Large intestine (tissue), 3 donors: ENCODE measurements around the gene SLC1A7. TPM values are rescaled to one million over a fixed set of nuclear protein-coding genes. Genes with fewer than 3 reads are reported as not detected.

ENCODE experiments used
- DNase-seq, 2 donors: peaks; one replicate each; pipeline versions ENCODE4 v3.0.0 to v3.0.0-alpha.2; 2013
- H3K27ac ChIP-seq: one replicate; pipeline ENCODE4 v1.5.1; 2013; ENCODE audit warnings: low read length
- H3K27me3 ChIP-seq: 2 replicates; pipeline ENCODE4 v1.6.1; 2013; ENCODE audit warnings: low read length; ENCODE audit not compliant: control insufficient read depth, insufficient read depth
- H3K36me3 ChIP-seq: 2 replicates; pipeline ENCODE4 v1.6.1; 2013; ENCODE audit warnings: low read length; ENCODE audit not compliant: control insufficient read depth, insufficient read depth
- H3K4me1 ChIP-seq: one replicate; pipeline ENCODE4 v1.6.1; 2013; ENCODE audit warnings: low read length; ENCODE audit not compliant: control insufficient read depth, insufficient read depth
- H3K4me3 ChIP-seq: one replicate; pipeline ENCODE4 v1.5.1; 2013; ENCODE audit warnings: low read length
- H3K9me3 ChIP-seq: one replicate; pipeline ENCODE4 v1.6.1; 2013; ENCODE audit warnings: mild to moderate bottlenecking, low read depth, low read length, moderate library complexity; ENCODE audit not compliant: control insufficient read depth
- WGBS: methylation state at CpG from one replicate; pipeline ENCODE4 v1.1.5; 2013; ENCODE audit warnings: low lambda C conversion rate; ENCODE audit not compliant: insufficient coverage; 5-methylcytosine and 5-hydroxymethylcytosine counted together
- polyA plus RNA-seq: library from polyadenylated mRNA; unstranded; fragments of 120-200 nt; gene quantifications from one replicate; pipeline ENCODE4 v1.2.1, GENCODE V29; 2013

The SLC1A7 gene
- polyA plus RNA-seq, 1 donor = 0.40 TPM

DNA sequence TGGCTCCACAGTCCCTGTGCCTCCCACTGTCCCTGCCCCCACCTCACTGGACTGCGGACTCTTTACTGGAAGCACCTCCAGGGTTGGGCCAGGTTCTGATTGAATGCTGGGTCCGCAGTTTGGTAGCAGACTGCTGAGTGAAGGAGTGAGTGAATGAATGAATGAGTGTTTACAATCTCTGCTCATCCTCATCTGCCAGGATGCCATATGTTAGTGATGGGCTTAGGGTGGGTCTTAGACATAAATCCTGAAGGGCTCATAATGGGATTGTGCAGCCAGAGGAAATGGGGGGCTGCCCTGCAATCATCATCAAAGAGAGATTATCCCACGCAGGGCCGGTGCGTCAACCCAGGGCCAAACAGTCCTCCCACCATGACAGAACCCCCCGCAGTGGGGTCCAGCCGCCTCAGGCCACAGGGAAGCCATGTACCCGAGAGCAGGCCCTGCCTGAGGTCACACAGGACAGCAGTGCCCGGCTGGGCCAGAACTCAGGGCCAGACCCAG, 26.1 kb downstream of the SLC1A7 start:
- no peak overlapping the region for H3K27ac ChIP-seq
- no peaks in the 10 kb centered on the region for H3K36me3 ChIP-seq
- H3K27me3 ChIP-seq = no peaks in the 10 kb centered on the region
- WGBS = no CpG with 5 or more reads among the region's 9 CpGs
- no peak for DNase-seq
- H3K4me3 ChIP-seq = no peak overlapping the region
- peaks cover 52% of the 10 kb centered on the region for H3K4me1 ChIP-seq
- peaks cover 8% of the 10 kb centered on the region for H3K9me3 ChIP-seq

DNA sequence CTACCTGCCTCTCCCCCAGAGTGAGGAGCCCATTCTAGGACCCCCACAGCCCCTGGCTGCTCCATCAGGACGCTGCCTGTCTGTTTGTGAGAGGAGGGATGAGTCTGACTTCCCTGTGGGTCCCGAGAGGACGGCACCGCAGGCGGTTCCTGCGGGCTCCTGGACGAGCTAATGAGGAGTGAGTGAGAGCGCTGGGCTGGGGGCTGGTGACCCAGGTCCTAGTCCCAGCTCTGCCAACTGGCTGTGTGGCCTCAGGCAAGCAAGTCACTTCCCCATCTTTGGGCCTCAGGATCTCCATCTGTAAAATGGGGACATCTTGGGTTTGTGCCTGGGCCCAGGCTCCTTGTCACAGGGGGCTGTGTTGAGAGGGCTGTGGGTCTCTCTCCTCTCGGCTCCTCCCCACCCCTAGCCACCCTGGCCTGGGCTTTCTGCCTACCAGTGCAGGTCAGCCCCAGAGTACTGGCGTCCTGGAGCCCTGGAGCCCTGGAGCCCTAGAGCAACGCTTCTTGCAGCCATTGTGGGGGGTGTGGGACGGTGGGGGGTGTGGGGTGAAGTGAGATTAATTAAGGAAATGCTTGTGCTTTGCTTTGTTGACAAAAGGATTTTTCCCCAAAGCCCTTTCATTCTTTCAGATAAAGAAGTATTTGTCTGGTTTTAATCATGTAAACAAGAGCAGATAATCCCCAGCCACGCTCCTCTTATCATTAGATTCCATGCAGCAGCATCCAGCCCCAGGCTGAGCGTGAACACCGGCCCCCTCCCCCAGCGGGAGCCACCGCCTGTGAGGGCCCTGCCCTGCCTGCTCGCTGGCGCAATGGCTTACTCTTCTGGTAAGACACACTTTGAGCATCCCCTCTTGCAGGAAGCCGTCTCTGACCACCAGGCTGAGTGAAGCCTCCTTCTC, 26.8 kb downstream of the SLC1A7 start:
- Histone ChIP-seq H3K4me1 (peaks cover 51% of the 10 kb centered on the region), H3K27ac (no peak overlapping the region), H3K27me3 (no peaks in the 10 kb centered on the region), H3K4me3 (no peak overlapping the region), H3K9me3 (peaks cover 8% of the 10 kb centered on the region), H3K36me3 (no peaks in the 10 kb centered on the region)
- peak; percentile 47 to 67 for DNase-seq
- WGBS = no CpG with 5 or more reads among the region's 20 CpGs

DNA sequence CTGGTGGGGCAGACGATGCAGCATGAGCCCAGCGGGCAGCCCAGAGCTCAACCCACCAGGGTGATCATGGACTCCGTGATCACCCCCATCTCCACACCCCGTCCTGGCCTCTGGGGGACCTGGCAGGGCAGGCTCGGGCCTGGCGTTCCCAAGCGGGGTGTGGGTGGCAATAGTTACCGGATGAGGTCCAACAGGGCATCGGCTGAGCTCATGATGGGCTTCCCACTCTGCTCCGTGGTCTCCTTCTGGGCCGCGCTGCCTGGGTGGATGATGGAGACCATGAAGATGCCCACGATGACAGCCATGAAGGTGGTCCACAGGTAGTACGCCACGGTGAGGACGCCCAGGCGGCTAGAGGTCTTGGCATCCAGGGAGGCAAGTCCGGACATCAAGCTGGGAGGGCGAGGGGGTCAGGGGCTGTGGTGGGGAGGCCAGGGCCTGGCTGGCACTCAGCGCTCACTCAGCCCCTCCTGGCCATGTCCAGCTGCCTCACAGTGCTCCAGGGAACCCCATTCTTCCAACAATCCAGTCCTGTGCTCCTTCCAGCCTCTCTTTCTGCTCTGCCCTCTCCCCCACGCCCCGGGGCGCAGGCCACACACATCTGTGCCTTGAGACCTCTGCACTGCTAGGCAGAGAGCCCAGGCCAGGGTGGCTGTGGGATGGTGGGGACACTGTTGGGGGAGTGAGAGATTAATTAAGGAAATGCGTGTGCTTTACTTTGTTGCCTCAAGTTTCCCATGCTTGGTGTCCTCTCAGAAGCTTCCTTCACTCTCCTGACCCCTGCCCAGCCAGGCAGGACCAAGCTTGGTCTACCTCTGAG, 27.6 kb downstream of the SLC1A7 start:
- Histone ChIP-seq H3K27ac (no peak overlapping the region), H3K4me3 (no peak overlapping the region), H3K36me3 (no peaks in the 10 kb centered on the region), H3K27me3 (no peaks in the 10 kb centered on the region), H3K9me3 (peaks cover 8% of the 10 kb centered on the region), H3K4me1 (peaks cover 45% of the 10 kb centered on the region)
- DNase-seq = no peak
- no CpG with 5 or more reads among the region's 24 CpGs for WGBS

DNA sequence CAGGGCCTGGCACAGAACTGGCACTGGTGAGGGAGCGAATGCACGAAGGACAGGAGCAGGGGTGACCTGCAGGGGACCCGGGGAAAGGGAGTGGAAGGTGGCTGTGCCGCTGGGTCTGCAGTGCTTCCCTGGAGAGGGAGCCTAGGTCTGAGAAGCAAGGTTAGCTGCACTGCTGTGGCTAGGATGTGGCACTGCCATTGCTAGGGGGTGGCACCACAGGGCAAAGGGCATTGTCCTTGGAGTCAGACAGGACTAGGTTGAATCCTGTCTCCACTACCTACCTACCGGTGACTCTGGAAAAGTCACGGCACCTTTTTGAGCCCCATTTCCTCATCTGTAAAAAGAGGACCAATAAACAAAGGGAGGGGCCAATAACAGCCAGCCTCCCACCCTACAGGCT, 28.3 kb downstream of the SLC1A7 start:
- Histone ChIP-seq H3K4me1 (peaks cover 49% of the 10 kb centered on the region), H3K36me3 (no peaks in the 10 kb centered on the region), H3K4me3 (no peak overlapping the region), H3K27ac (no peak overlapping the region), H3K27me3 (no peaks in the 10 kb centered on the region), H3K9me3 (peaks cover 8% of the 10 kb centered on the region)
- DNase-seq = no peak
- WGBS = no CpG with 5 or more reads among the region's 6 CpGs

DNA sequence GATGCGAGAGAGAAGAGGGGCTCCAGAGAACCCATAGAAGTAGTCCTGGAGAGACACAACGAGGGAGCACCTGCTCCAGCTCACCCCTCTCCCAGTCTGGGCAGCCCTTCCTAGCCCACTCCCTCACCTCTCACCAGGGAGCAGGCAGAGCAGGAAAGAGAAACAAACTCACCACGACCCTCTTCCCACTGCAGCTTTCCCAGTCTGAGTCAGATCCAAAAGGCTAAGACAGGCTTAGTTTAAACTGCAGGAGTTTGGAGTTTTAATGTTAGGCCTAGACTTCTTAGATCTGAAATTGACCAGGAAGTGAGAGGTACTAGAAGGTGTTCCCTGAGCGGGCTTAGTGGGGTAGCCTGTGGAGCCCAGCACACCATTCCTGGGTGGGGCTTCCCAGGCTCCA, 29.6 kb downstream of the SLC1A7 start:
- H3K36me3 ChIP-seq = no peaks in the 10 kb centered on the region
- DNase-seq = no peak
- H3K27me3 ChIP-seq = no peaks in the 10 kb centered on the region
- peaks cover 48% of the 10 kb centered on the region for H3K4me1 ChIP-seq
- no CpG with 5 or more reads among the region's 4 CpGs for WGBS
- no peak overlapping the region for H3K27ac ChIP-seq
- H3K9me3 ChIP-seq = peaks cover 8% of the 10 kb centered on the region
- H3K4me3 ChIP-seq = no peak overlapping the region

DNA sequence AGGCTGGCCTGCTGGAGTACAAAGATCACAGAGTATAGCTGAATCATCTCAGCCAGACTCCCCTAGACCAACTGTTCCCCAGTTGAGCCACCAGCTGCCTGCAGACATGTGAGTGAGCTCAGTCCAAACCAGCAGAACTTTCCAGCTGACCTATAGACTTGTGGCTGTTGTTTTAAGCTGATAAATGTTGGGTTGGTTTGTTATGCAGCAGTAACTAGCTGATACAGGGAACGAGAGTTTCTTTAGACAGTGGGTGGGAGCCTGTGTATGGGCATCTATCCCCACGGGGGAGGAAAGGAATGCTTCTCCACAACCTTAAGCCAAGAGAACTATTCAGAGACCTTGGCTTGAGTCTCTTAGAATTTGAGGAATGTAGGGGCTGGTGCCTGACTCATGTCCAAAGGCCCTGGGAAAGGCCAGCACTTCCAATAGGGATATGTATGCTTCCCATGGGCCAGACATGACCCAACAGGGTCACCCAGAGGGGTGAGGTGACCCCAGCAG, 30.1 kb downstream of the SLC1A7 start:
- DNase-seq = peak in 1 of 2 donors; percentile 60
- Histone ChIP-seq H3K4me1 (peaks cover 43% of the 10 kb centered on the region), H3K9me3 (peaks cover 8% of the 10 kb centered on the region), H3K27ac (no peak overlapping the region), H3K4me3 (no peak overlapping the region), H3K36me3 (no peaks in the 10 kb centered on the region), H3K27me3 (no peaks in the 10 kb centered on the region)
- WGBS = no CpG with 5 or more reads among the region's 2 CpGs

DNA sequence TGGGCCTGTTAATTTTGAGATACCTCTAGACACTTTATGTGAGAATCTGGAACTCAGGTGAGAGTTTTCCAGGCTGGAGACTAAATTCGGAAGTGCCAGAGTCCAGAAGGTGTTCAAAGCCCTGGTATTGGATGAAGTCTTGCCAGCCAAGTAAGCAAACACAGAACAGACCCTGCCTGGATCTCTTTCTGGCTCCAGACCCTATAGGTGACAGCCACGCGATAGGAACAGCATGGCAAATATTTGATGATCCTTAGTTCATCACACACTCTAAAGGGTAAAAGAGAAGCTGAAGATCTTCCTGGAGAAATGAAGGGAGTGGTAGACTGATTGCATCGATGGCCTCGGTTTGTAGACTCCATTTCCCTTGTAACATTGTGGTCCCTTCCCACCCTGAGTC, 30.7 kb downstream of the SLC1A7 start:
- no peak overlapping the region for H3K4me3 ChIP-seq
- DNase-seq = no peak
- H3K27me3 ChIP-seq = no peaks in the 10 kb centered on the region
- no peaks in the 10 kb centered on the region for H3K36me3 ChIP-seq
- no peak overlapping the region for H3K27ac ChIP-seq
- H3K9me3 ChIP-seq = peaks cover 8% of the 10 kb centered on the region
- no CpG with 5 or more reads among the region's 5 CpGs for WGBS
- H3K4me1 ChIP-seq = peaks cover 36% of the 10 kb centered on the region

DNA sequence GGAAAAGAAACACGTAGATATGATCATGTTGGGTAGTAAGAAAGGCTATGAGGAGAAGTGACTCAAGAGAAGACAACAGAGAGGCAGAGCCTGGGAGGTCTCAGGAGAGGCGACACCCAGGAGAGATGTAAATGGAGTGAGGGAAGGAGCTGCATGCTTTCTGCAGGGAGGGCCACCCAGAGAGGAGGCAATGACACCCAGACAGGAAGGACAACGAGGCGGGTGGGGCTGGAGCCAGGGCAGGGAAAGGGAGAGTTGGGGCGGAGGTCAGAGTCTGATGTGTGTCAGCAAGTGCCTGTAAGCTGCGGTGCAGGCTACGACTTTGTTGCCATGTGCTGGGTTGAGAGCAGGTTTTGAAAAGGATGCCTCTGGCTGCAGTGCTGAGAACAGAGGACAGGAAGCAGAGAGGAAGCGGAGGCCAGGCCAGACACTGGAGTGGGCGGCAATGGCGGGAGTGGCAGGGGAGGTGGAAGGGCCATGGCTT, 31.3 kb downstream of the SLC1A7 start:
- Histone ChIP-seq H3K27me3 (no peaks in the 10 kb centered on the region), H3K36me3 (no peaks in the 10 kb centered on the region), H3K9me3 (peaks cover 8% of the 10 kb centered on the region), H3K27ac (peak overlapping the region; percentile 11), H3K4me1 (peaks cover 31% of the 10 kb centered on the region), H3K4me3 (no peak overlapping the region)
- 38% methylated on average over 4 of the region's 10 CpGs for WGBS
- peak; percentile 85 to 94 for DNase-seq

DNA sequence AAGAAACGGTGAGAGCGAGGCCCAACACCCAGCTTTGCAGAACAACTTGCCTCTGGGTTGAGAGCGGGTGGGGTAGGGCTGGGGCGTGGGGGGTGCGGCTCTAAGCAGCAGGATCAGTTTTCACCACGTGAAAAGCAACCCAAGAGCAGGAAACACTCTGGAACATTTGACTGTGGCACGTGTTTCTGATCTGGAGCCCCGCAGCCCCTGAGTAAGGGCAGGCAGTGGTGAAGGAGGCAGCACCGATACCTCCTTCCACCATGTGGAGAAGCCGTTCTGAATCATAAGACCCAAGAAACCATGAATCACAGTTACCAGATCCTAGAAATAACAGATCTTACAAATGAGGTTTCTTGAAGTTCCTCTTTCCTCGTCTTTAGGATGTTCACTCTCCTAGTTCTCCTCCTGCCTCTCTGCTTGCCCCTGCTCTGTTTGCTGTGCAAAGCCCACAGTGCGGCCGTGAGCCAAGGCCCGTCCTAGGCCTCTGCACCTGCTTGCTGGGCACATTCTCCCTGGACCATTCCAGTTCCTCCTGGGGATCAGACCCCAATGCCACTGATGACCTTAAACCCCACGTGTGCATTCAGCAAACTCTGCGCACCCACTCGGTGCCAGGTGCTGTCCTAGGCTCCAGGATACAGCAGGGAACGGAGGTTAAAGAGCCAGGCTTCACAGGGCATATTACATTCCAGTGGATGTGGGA, 31.9 kb downstream of the SLC1A7 start:
- no peak overlapping the region for H3K27ac ChIP-seq
- WGBS = 69% methylated on average over 2 of the region's 18 CpGs
- DNase-seq = peak in 1 of 2 donors; percentile 31

More for the DNA sequence above, 31.9 kb downstream of the SLC1A7 start:
- Histone ChIP-seq H3K27me3 (no peaks in the 10 kb centered on the region), H3K36me3 (no peaks in the 10 kb centered on the region), H3K4me3 (no peak overlapping the region), H3K4me1 (peaks cover 27% of the 10 kb centered on the region), H3K9me3 (peaks cover 8% of the 10 kb centered on the region)
